Measurements from ENCODE around the gene FIP1L1. TPM values are rescaled to one million over a fixed set of nuclear protein-coding genes. Genes with fewer than 3 reads are reported as not detected.

The FIP1L1 gene
- total and polyA plus RNA-seq, 2 of the 13 experiments (the other 11 are each of a cell fraction or from before 2014, with no cell fraction given): 14.9 to 69.4 TPM

DNA sequence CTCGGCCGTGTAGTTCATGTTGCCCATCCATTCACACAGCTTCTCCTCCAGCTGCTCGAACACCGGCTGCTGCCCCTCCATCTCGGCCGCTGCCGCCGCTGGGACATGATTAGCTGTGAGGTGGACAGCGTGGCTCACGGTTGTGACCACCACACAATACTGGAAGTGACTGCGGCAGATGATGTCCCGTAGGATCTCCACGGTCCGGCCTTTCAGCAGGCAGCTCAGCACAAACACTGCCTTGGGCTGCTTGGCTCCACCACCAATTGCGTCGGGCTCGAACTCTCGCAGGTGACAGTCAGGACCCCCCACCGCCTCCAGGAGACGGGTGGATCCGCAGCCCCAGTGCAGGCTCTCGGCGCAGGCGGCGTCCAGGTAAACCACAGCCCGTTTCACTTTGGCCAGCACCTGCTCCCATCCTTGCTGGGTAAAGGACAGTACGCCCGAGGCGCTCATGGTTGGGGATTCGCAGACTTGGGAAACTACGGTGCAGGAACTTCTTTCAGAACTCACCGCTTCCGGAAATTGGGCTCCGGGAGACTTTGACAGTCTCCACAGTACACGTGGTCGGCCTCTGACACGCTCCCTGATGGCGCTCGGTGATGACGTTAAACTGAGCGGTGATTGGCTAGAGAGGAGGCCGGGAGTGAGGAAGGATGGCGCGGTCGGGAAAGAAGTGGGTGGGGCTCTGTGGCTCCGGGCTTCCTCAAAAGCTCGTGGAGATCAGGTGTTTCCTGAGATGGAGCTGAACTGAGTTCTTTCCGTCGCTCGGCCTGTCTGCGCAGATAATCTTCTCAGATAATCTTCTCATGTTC, 11.7 kb upstream of the FIP1L1 start, which contains the start of gene SCFD2 (continued):
- TF ChIP-seq ZNF615 (CRISPR knock-in tag; IDR thresholded peaks at IDR 0.05; ENCODE audit: borderline replicate concordance) (no peak), SATB2 (CRISPR knock-in tag; IDR thresholded peaks at IDR 0.05) (no peak), ZNF766 (CRISPR knock-in tag; IDR thresholded peaks at IDR 0.05; ENCODE audit: borderline replicate concordance) (no peak), FOXP1 (IDR thresholded peaks at IDR 0.05) (no peak), FOXP1 (CRISPR knock-in tag; IDR thresholded peaks at IDR 0.05) (no peak), AGO1 (IDR thresholded peaks at IDR 0.05; ENCODE audit: low read depth, low read length, poor library complexity, severe bottlenecking) (peak; percentile 33), ZNF720 (CRISPR knock-in tag; IDR thresholded peaks at IDR 0.05) (no peak), SAFB2 (CRISPR knock-in tag; IDR thresholded peaks at IDR 0.05; ENCODE audit: borderline replicate concordance, low read depth) (no peak), DPF2 (CRISPR knock-in tag; IDR thresholded peaks at IDR 0.05; ENCODE audit: borderline replicate concordance, low read depth) (no peak), SRY (CRISPR knock-in tag; IDR thresholded peaks at IDR 0.05) (no peak), PPARG (CRISPR knock-in tag; conservative IDR thresholded peaks at IDR 0.05) (0 out of 2 replicates have a peak, but pooled peaks have one; percentile 31), E2F1 (CRISPR knock-in tag; IDR thresholded peaks at IDR 0.05) (no peak), NRL (CRISPR knock-in tag; IDR thresholded peaks at IDR 0.05; ENCODE audit: borderline replicate concordance) (no peak), AHR (CRISPR knock-in tag; IDR thresholded peaks at IDR 0.05) (no peak), ZNF484 (CRISPR knock-in tag; IDR thresholded peaks at IDR 0.05; ENCODE audit: borderline replicate concordance, low read depth) (no peak), RARA (CRISPR knock-in tag; IDR thresholded peaks at IDR 0.05) (no peak), ZNF354B (CRISPR knock-in tag; IDR thresholded peaks at IDR 0.05) (no peak; the same call in 1 of the 2 replicates)
- TF ChIP-seq, protein P1, sequence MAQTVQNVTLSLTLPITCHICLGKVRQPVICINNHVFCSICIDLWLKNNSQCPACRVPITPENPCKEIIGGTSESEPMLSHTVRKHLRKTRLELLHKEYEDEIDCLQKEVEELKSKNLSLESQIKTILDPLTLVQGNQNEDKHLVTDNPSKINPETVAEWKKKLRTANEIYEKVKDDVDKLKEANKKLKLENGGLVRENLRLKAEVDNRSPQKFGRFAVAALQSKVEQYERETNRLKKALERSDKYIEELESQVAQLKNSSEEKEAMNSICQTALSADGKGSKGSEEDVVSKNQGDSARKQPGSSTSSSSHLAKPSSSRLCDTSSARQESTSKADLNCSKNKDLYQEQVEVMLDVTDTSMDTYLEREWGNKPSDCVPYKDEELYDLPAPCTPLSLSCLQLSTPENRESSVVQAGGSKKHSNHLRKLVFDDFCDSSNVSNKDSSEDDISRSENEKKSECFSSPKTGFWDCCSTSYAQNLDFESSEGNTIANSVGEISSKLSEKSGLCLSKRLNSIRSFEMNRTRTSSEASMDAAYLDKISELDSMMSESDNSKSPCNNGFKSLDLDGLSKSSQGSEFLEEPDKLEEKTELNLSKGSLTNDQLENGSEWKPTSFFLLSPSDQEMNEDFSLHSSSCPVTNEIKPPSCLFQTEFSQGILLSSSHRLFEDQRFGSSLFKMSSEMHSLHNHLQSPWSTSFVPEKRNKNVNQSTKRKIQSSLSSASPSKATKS (CRISPR knock-in tag; IDR thresholded peaks at IDR 0.05): no peak
- TF ChIP-seq, protein P2, sequence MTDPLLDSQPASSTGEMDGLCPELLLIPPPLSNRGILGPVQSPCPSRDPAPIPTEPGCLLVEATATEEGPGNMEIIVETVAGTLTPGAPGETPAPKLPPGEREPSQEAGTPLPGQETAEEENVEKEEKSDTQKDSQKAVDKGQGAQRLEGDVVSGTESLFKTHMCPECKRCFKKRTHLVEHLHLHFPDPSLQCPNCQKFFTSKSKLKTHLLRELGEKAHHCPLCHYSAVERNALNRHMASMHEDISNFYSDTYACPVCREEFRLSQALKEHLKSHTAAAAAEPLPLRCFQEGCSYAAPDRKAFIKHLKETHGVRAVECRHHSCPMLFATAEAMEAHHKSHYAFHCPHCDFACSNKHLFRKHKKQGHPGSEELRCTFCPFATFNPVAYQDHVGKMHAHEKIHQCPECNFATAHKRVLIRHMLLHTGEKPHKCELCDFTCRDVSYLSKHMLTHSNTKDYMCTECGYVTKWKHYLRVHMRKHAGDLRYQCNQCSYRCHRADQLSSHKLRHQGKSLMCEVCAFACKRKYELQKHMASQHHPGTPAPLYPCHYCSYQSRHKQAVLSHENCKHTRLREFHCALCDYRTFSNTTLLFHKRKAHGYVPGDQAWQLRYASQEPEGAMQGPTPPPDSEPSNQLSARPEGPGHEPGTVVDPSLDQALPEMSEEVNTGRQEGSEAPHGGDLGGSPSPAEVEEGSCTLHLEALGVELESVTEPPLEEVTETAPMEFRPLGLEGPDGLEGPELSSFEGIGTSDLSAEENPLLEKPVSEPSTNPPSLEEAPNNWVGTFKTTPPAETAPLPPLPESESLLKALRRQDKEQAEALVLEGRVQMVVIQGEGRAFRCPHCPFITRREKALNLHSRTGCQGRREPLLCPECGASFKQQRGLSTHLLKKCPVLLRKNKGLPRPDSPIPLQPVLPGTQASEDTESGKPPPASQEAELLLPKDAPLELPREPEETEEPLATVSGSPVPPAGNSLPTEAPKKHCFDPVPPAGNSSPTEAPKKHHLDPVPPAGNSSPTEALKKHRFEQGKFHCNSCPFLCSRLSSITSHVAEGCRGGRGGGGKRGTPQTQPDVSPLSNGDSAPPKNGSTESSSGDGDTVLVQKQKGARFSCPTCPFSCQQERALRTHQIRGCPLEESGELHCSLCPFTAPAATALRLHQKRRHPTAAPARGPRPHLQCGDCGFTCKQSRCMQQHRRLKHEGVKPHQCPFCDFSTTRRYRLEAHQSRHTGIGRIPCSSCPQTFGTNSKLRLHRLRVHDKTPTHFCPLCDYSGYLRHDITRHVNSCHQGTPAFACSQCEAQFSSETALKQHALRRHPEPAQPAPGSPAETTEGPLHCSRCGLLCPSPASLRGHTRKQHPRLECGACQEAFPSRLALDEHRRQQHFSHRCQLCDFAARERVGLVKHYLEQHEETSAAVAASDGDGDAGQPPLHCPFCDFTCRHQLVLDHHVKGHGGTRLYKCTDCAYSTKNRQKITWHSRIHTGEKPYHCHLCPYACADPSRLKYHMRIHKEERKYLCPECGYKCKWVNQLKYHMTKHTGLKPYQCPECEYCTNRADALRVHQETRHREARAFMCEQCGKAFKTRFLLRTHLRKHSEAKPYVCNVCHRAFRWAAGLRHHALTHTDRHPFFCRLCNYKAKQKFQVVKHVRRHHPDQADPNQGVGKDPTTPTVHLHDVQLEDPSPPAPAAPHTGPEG (CRISPR knock-in tag; IDR thresholded peaks at IDR 0.05): no peak; the same call in 1 of the 2 replicates
- TF ChIP-seq, protein P3, sequence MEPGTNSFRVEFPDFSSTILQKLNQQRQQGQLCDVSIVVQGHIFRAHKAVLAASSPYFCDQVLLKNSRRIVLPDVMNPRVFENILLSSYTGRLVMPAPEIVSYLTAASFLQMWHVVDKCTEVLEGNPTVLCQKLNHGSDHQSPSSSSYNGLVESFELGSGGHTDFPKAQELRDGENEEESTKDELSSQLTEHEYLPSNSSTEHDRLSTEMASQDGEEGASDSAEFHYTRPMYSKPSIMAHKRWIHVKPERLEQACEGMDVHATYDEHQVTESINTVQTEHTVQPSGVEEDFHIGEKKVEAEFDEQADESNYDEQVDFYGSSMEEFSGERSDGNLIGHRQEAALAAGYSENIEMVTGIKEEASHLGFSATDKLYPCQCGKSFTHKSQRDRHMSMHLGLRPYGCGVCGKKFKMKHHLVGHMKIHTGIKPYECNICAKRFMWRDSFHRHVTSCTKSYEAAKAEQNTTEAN (CRISPR knock-in tag; conservative IDR thresholded peaks at IDR 0.05): no peak
